GM21423 (cell line): Measurements from ENCODE around the gene ZBTB25.

Experiments used
- ATAC-seq: cut with Tn5 transposase; IDR thresholded peaks from one replicate; pipeline ENCODE4 v1.9.1; 2021; ENCODE audit warnings: mild to moderate bottlenecking, moderate library complexity; ENCODE audit not compliant: unreplicated experiment

Gene ZBTB25, protein sequence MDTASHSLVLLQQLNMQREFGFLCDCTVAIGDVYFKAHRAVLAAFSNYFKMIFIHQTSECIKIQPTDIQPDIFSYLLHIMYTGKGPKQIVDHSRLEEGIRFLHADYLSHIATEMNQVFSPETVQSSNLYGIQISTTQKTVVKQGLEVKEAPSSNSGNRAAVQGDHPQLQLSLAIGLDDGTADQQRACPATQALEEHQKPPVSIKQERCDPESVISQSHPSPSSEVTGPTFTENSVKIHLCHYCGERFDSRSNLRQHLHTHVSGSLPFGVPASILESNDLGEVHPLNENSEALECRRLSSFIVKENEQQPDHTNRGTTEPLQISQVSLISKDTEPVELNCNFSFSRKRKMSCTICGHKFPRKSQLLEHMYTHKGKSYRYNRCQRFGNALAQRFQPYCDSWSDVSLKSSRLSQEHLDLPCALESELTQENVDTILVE

DNA sequence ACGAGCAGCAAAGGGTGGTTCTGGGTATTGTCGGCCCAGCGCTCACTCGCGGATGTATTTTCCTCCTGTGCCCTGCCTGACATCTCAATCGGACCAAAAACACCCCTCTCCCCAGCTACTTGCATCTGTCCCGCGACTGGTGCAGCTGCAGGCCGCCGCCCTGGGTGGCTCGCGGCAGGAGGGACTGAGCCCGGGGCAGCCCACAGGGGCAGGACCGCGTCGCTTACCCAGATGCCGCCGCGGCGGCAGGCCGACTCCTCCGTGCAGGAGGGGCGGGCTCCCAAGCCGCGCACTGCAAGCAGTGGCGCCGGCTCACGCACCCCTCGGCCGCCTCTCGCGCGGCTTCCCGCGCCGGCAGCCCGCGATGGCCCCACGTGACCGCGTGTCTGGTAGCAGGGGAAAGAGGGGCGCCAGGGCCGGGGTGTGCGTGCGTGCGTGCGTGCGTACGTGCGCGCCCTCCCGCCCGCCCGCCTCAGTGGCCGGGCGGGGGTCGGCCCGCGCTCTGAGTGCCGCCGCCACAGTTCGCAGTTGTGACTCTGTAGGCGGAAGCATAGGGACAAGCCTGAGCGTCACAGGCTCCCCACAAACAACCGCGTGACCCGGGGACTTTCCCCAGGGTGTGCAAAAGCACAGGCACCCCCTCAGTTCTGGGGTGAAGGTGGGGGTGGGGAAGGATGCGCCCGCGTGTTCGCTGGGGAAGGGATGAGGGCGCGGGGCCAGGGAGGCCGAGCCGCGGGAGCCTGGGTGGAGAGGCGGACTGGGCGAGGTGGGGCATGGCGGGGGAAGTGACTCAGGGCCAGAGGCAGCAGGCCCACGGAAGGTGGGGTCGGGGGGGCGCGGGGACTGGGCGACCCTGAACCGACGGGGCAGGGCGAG lies at the start of gene ZBTB25:
Gene ZBTB25 (minus strand): TSS at position 405 of the 876 bp plus-strand sequence. CDS start 13,305 bp downstream, outside the sequence.
- peak; percentile 58 for ATAC-seq

GRCh38 chr14:64550621-64551333 lies 47.1 kb upstream of the ZBTB25 start:
- ATAC-seq, result no peak

- ATAC-seq, result no peak
Measured at GRCh38 chr14:64549791-64550620, 46.4 kb upstream of the ZBTB25 start, which contains the start of gene PPP1R36. PPP1R36 (plus strand) TSS chr14:64549961; CDS start chr14:64549998, 37 bp downstream.

DNA sequence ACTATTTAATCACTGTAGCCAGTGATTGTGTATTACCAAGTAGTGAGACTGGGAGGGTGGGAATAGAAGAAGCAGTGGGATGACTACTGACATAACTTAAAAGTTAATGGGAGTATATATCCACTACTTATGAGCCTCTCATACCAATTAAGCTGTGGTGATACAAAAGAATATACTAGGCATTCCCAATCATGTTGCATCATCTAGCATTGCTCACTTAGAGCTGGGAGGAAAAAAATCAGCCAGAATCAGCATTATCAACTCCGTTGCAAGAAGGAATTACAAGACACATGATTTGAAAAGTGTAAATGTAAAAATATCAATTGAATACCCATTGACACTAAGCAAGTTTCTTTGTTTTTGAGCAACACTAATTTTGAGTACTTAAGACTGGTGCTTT lies 45.4 kb upstream of the ZBTB25 start:
- ATAC-seq, result no peak

DNA sequence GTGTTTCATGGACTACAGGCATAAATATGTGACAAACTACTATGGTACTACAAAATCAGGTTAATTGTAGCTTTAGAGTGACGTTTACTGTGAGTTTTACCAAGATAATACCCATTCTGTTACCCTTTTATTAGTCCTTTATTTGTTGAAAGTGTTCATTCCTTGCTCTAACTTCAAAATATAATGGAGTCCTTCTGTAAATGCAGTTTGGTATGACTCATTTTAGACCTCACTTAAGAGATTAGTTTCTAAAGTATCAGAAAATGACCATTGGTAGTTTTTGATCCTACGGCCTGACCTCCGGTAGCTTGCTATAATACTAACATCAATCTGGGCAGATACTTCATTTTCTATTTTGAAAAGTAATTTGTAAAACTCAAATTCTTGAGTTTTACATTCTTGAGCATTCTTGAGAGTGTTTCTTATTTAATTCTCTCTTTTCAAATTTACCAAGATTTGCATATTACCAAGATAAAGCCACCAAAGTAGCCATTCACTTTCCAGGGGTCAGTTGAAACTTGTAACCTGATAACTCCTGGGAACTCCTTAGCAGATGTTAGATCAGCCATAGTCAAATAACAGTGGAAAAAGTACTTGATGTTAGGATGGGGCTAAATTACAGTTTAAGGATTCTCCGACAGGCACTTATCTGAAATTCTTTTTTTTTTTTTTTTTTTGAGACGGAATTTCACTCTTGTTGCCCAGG lies 41.1 kb upstream of the ZBTB25 start:
- no peak for ATAC-seq

DNA sequence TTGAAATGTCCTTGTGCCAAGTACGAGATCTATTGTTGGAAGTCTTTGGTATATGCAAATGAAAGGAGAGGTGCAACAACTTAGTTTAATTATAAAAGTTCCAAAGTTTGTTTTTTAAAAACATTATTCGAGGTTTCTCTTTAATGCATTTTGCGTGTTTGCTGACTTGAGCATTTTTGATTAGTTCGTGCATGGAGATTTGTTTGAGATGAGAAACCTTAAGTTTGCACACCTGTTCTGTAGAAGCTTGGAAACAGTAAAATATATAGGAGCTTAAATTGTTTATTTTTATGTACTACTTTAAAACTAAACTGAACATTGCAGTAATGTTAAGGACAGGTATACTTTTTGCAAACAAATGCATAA lies 39.2 kb upstream of the ZBTB25 start:
- ATAC-seq, result no peak

DNA sequence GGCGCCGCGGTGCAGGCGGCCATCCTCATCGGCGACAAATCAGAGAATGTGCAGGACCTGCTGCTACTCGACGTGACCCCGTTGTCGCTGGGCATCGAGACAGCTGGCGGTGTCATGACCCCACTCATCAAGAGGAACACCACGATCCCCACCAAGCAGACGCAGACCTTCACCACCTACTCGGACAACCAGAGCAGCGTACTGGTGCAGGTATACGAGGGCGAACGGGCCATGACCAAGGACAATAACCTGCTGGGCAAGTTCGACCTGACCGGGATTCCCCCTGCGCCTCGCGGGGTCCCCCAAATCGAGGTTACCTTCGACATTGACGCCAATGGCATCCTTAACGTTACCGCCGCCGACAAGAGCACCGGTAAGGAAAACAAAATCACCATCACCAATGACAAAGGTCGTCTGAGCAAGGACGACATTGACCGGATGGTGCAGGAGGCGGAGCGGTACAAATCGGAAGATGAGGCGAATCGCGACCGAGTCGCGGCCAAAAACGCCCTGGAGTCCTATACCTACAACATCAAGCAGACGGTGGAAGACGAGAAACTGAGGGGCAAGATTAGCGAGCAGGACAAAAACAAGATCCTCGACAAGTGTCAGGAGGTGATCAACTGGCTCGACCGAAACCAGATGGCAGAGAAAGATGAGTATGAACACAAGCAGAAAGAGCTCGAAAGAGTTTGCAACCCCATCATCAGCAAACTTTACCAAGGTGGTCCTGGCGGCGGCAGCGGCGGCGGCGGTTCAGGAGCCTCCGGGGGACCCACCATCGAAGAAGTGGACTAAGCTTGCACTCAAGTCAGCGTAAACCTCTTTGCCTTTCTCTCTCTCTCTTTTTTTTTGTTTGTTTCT lies 38.6 kb upstream of the ZBTB25 start:
- ATAC-seq, result no peak

GRCh38 chr14:64541261-64541971 lies 37.8 kb upstream of the ZBTB25 start:
- ATAC-seq, result no peak

DNA sequence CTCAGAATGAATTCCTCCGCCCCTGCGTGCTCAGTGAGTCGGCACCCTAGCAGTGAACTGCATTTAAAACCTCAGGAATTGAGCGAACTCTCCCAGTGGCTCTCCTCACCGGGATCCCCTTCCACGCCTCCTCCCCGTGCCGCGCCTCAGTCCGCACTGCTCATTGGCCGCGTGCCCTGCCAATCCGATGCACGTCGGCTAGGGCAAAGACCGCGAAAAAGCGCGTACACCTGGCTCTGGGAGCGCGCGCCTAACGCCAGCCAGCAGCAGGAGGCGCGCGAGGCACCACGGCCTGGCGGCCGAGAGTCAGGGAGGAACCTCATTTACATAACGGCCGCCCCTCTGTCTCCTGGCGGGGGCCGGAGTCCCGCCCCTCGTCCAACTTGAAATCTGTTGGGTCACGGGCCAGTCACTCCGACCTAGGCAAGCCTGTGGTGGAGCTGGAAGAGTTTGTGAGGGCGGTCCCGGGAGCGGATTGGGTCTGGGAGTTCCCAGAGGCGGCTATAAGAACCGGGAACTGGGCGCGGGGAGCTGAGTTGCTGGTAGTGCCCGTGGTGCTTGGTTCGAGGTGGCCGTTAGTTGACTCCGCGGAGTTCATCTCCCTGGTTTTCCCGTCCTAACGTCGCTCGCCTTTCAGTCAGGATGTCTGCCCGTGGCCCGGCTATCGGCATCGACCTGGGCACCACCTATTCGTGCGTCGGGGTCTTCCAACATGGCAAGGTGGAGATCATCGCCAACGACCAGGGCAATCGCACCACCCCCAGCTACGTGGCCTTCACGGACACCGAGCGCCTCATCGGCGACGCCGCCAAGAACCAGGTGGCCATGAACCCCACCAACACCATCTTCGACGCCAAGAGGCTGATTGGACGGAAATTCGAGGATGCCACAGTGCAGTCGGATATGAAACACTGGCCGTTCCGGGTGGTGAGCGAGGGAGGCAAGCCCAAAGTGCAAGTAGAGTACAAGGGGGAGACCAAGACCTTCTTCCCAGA lies 36.9 kb upstream of the ZBTB25 start, which contains the start of gene HSPA2:
Gene HSPA2 (plus strand): TSS at position 534 of the 995 bp plus-strand sequence. CDS start 109 bp downstream, at position 643.
- ATAC-seq, result peak; percentile 97

DNA sequence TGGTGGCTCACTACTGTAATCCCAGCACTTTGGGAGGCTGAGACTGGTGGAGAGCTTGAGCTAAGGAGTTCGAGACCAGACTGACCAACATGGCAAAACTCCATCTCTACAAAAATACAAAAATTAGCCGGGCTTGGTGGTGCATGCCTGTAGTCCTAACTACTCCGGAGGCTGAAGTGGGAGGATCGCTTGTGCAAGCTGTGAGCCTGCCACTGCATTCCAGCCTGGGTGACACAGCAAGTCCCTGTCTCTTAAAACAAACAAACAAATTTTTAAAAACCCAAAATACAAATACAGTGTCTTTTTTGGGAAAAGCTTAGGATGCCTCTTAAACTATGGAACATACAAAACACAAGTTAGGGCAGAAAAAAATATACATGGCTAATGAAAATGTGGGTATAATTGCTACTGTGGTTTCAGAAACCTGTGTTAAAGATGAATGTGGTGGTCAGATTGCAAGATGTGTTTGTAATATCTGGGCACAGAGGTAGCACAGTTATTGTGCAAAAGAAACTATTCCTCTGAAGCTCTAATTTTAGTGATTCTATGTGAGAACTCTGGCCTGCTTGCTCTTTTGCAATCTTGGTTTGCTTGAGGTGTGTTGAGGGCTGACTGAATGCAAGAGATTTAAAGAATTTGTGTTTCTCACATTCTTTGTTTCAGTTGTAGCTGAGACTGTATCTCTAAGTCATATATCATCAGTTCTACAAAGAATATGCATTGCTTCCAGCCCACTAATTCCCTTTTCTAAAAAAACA lies 33.0 kb upstream of the ZBTB25 start:
- ATAC-seq, result no peak

- ATAC-seq, result no peak
Measured at GRCh38 chr14:64531567-64531966, 27.9 kb upstream of the ZBTB25 start.

DNA sequence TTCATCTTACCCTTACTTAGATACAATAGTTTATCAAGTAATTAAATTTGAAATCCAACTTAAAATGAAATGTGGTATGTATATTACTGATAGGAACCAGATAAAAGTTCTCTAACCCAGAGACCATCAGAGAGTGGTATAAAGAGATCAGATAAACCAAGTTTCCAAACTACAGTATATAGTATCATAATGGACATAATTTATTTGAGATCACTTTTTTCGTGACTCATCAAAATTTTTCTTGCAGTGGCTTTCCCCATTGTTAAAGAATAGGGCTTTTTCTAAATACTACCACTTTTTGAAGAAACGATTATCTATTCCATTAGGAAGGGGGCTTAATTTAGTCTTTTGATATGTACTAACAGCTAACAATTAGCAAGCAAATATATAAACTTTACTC lies 21.7 kb upstream of the ZBTB25 start:
- ATAC-seq, result no peak

- ATAC-seq, result no peak
Measured at GRCh38 chr14:64522591-64523355, 19.1 kb upstream of the ZBTB25 start.

DNA sequence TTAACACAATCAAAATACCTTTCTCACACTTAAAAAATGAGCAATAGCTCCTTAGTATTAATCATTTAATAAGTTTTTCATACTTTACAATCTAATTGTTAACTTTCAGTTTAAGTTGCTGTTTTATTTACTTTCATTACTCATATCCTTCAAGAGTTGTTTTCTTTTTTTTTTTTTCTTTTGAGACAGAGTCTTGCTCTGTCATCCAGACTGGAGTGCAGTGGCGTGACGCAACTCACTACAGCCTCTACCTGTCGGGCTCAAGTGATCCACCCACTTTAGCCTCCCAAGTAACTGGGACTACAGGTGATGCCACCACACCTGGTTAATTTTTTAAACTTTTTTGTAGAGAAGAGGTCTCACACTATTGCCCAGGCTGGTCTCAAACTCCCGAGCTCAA lies 17.1 kb upstream of the ZBTB25 start:
- ATAC-seq, result no peak

DNA sequence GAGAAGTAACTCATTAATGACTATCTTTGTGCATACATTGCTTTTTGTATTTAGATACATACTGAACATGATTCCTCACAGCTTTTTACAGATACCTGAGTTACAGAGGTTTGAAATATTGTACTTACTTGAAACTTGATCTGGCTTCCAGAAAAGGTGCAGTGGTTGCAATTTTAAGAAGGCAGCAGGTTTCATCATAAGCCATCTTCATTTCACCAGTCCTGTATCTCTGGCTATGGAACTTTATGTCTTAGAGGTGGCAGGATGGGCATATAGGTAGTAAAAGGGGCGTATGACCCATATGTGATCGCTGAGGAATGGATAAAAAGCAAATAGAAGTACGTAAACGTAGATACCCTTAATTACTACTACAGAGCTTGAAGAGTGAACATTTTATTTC lies 14.6 kb upstream of the ZBTB25 start:
- no peak for ATAC-seq
